Type B pancreatic cell (in vitro differentiated cells): ENCODE measurements around the gene KRT82. TPM values are rescaled to one million over a fixed set of nuclear protein-coding genes. Genes with fewer than 3 reads are reported as not detected.

Source experiments
- DNase-seq: peaks from one replicate; pipeline ENCODE4 v3.0.0; 2021; ENCODE audit warnings: mixed read lengths; ENCODE audit not compliant: unreplicated experiment; ENCODE audit errors: extremely low spot score
- H3K27ac Mint-ChIP-seq: 2 replicates; pipeline ENCODE4 v1.8.0; 2021; ENCODE audit warnings: mild to moderate bottlenecking, mixed read lengths
- H3K27me3 Mint-ChIP-seq: 2 replicates; pipeline ENCODE4 v1.8.0; 2021; ENCODE audit warnings: mixed read lengths
- H3K36me3 Mint-ChIP-seq: 2 replicates; pipeline ENCODE4 v1.8.0; 2021; ENCODE audit warnings: mixed read lengths
- H3K4me1 Mint-ChIP-seq: one replicate; pipeline ENCODE4 v1.8.0; 2021; ENCODE audit warnings: mixed read lengths; ENCODE audit not compliant: unreplicated experiment
- H3K4me3 Mint-ChIP-seq: 2 replicates; pipeline ENCODE4 v1.8.0; 2021; ENCODE audit warnings: mild to moderate bottlenecking, mixed read lengths
- H3K9me3 Mint-ChIP-seq: 2 replicates; pipeline ENCODE4 v1.8.0; 2021; ENCODE audit warnings: mixed read lengths
- CTCF ChIP-seq: fragments of 200-600 bp; sonication (generic); conservative IDR thresholded peaks from 2 replicates; pipeline ENCODE4 v1.5.0; 2021; ENCODE audit warnings: antibody characterized with exemption, mild to moderate bottlenecking
- total RNA-seq: library from RNA; stranded (reverse); gene quantifications from 2 replicates; pipeline ENCODE4 v1.2.1, GENCODE V29; 2021; ENCODE audit warnings: low replicate concordance

Gene KRT82
- total RNA-seq, 1 donor from 2014 or later, result not detected

DNA sequence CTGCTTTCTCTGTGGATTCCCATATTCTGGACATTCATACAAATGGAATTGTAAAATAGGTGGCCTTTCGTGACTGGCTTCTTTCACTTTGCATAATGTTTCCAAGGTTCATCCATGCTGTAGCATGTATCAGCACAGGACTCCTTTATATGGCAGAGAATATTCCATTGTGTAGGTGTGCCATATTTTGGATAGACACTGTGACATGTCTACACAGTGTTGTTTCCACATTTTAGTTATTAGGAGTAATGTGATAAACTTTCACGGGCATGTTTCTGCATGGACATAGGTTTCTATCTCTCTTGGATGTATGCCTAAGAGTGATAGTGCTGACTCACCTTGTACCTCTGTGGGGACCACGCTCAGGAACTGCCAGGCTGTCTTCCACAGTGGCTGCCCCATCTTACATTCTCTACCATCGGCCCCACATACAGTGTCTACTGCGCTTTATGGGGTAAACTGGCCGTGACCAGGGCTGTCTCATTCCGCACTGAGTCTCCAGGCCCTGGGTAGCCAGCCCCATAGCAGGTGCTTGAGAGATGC, 13.6 kb downstream of the KRT82 start:
- Mint-ChIP-seq H3K9me3 (no peaks in the 10 kb centered on the region), H3K4me3 (no peak overlapping the region), H3K27ac (no peak overlapping the region), H3K4me1 (peaks cover 4% of the 10 kb centered on the region), H3K36me3 (no peaks in the 10 kb centered on the region), H3K27me3 (peaks cover 25% of the 10 kb centered on the region)
- no peak for TF ChIP-seq CTCF
- DNase-seq, result no peak

- H3K9me3 Mint-ChIP-seq, result no peaks in the 10 kb centered on the region
- TF ChIP-seq CTCF, result no peak
- peaks cover 16% of the 10 kb centered on the region for H3K27me3 Mint-ChIP-seq
- no peak overlapping the region for H3K27ac Mint-ChIP-seq
- no peak for DNase-seq
- H3K36me3 Mint-ChIP-seq, result no peaks in the 10 kb centered on the region
- H3K4me3 Mint-ChIP-seq, result no peak overlapping the region
- H3K4me1 Mint-ChIP-seq, result peaks cover 4% of the 10 kb centered on the region
Observed at GRCh38 chr12:52391618-52392002, 14.5 kb downstream of the KRT82 start.

GRCh38 chr12:52390739-52391617, 15.2 kb downstream of the KRT82 start:
- H3K4me1 Mint-ChIP-seq, result peaks cover 4% of the 10 kb centered on the region
- peaks cover 11% of the 10 kb centered on the region for H3K27me3 Mint-ChIP-seq
- TF ChIP-seq CTCF, result peak; percentile 71
- no peaks in the 10 kb centered on the region for H3K36me3 Mint-ChIP-seq
- no peak overlapping the region for H3K27ac Mint-ChIP-seq
- H3K9me3 Mint-ChIP-seq, result no peaks in the 10 kb centered on the region
- no peak for DNase-seq
- H3K4me3 Mint-ChIP-seq, result no peak overlapping the region

DNA sequence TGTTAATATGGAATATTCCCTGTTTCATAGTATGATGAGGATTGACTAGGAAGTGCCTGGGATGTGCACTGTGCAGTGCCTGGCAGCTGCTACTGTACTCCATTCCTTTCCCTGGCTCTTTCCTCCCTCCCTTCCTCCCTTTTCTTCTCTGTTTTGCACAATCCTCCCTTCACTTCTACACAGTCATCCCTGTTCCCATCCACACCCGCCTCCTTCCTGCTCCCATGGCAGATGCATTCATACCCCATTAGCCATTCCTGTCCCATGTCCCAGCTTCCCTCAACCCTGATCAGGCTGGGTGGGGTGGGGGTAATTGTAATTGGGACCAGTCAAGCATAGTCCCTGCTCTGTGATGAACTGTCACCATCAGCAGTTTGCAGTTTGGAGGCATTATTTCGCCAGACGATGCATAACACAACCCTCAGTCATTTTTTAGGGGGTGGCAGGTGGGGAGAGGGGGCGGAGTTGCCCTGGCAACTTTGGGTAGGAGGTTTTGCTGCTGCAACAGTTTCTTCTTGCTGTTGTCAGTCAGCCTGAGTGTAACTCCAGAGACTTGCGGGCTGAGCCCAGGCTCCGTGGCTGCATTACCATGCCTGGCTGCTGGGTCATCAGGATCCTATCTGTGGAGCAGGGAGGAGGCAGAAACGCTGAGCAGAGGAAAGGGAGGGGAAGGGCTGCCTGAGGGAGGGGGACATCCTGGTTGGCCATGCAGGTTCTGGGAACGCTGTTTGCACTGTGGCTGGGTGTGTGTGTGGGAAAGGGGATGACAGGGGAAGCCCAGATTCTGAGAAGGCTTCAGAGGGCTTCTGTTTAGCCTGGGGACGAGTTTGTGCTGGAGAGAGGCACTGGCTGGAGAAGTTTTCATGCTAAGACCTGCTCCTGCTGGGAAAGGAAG, 16.6 kb downstream of the KRT82 start:
- Mint-ChIP-seq H3K9me3 (no peaks in the 10 kb centered on the region), H3K27ac (peak overlapping the region; percentile 13), H3K27me3 (peaks cover 10% of the 10 kb centered on the region), H3K36me3 (no peaks in the 10 kb centered on the region), H3K4me3 (peak overlapping the region; percentile 41), H3K4me1 (peaks cover 4% of the 10 kb centered on the region)
- no peak for DNase-seq
- TF ChIP-seq CTCF, result no peak

GRCh38 chr12:52387859-52388258, 18.3 kb downstream of the KRT82 start:
- no peak for TF ChIP-seq CTCF
- H3K4me1 Mint-ChIP-seq, result peaks cover 4% of the 10 kb centered on the region
- peaks cover 10% of the 10 kb centered on the region for H3K27me3 Mint-ChIP-seq
- H3K4me3 Mint-ChIP-seq, result no peak overlapping the region
- no peak overlapping the region for H3K27ac Mint-ChIP-seq
- DNase-seq, result no peak
- H3K36me3 Mint-ChIP-seq, result no peaks in the 10 kb centered on the region
- no peaks in the 10 kb centered on the region for H3K9me3 Mint-ChIP-seq
